ENCODE data around the gene PLCH1.

PLCH1 gene

DNA sequence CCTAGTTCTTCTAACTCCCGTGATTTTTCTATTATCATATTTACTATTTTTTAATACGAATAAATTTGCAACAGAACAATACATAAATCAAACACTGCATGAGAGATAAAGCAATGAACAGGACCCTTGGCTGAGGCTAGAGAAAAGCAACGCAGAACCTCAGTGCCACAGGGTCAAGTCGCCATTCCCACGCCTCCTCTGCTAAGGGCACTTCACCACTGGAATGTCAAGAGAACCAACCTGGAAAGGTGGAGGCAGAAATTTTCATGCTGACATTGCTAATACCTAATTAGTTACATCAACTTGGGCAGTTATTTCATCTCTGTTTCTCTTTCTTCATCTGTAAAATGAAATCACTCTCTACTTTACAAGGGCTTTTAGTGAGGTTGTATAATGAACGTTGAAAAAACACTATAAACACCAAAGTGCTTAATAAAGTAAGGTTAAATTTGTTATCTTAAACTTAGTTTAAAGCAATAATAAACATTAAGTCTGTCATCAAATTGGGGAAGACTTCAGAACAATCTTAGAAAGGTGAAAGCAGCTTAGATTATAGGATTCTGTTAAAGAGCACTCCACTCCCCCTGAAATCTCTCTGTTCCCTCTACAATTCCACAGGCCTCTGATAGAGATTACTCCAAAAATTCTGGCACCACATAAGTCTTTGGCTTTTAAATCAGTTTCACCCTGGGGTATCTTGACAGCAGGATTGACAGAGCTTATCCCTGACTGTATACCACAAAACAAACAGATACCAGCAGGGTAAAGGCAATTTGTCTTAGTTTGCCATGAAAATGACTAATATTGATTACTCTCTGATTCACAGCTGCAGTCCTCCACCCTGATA lies 41.9 kb downstream of the PLCH1 start:
- H4K20me1 ChIP-seq (ENCODE audit: control insufficient read depth, insufficient read depth, low read depth, low read length): no peaks in the 10 kb centered on the region
- H3K4me1 ChIP-seq (ENCODE audit: control insufficient read depth, low read length): no peaks in the 10 kb centered on the region
- no peak overlapping the region for H3K27ac ChIP-seq (ENCODE audit: low read depth, low read length)
- H3K9me3 ChIP-seq (ENCODE audit: control insufficient read depth, insufficient read depth, low read length): no peaks in the 10 kb centered on the region
- H3K36me3 ChIP-seq (ENCODE audit: control insufficient read depth, low read length): no peaks in the 10 kb centered on the region
- TF ChIP-seq CTCF (IDR thresholded peaks at IDR 0.05; ENCODE audit: low read depth, low read length, poor library complexity, severe bottlenecking) (no peak), EZH2phosphoT487 (IDR thresholded peaks at IDR 0.05; ENCODE audit: borderline replicate concordance, low read length) (no peak)
- H3K79me2 ChIP-seq (ENCODE audit: control insufficient read depth, low read length): no peaks in the 10 kb centered on the region
- H3K9me2 ChIP-seq (replicated peaks; ENCODE audit: control insufficient read depth, low read length): no peaks in the 10 kb centered on the region
- no peaks in the 10 kb centered on the region for H3F3A ChIP-seq (ENCODE audit: control insufficient read depth, insufficient read depth)
- H3K27me3 ChIP-seq (ENCODE audit: control insufficient read depth, low read length): 0 out of 2 replicates have a peak, but pooled peaks cover 5% of the 10 kb centered on the region
- no peak overlapping the region for H3K4me2 ChIP-seq (ENCODE audit: low read length)
- H3K4me3 ChIP-seq (ENCODE audit: low read length): no peak overlapping the region

- Histone ChIP-seq H3K27me3 (ENCODE audit: control insufficient read depth, low read length) (0 out of 2 replicates have a peak, but pooled peaks cover 5% of the 10 kb centered on the region), H3K9me2 (replicated peaks; ENCODE audit: control insufficient read depth, low read length) (no peaks in the 10 kb centered on the region), H3K36me3 (ENCODE audit: control insufficient read depth, low read length) (no peaks in the 10 kb centered on the region), H3K79me2 (ENCODE audit: control insufficient read depth, low read length) (no peaks in the 10 kb centered on the region), H3K9me3 (ENCODE audit: control insufficient read depth, insufficient read depth, low read length) (no peaks in the 10 kb centered on the region), H3K27ac (ENCODE audit: low read depth, low read length) (no peak overlapping the region), H3K4me3 (ENCODE audit: low read length) (no peak overlapping the region), H3K4me2 (ENCODE audit: low read length) (no peak overlapping the region), H4K20me1 (ENCODE audit: control insufficient read depth, insufficient read depth, low read depth, low read length) (no peaks in the 10 kb centered on the region), H3K4me1 (ENCODE audit: control insufficient read depth, low read length) (no peaks in the 10 kb centered on the region), H3F3A (ENCODE audit: control insufficient read depth, insufficient read depth) (no peaks in the 10 kb centered on the region)
- TF ChIP-seq CTCF (IDR thresholded peaks at IDR 0.05; ENCODE audit: low read depth, low read length, poor library complexity, severe bottlenecking) (peak; percentile 66), EZH2phosphoT487 (IDR thresholded peaks at IDR 0.05; ENCODE audit: borderline replicate concordance, low read length) (no peak)
Observed at GRCh38 chr3:155701882-155702465, 42.9 kb downstream of the PLCH1 start.

- Histone ChIP-seq H3K4me3 (ENCODE audit: low read length) (no peak overlapping the region), H3K27me3 (ENCODE audit: control insufficient read depth, low read length) (0 out of 2 replicates have a peak, but pooled peaks cover 5% of the 10 kb centered on the region), H3K9me3 (ENCODE audit: control insufficient read depth, insufficient read depth, low read length) (no peaks in the 10 kb centered on the region), H3F3A (ENCODE audit: control insufficient read depth, insufficient read depth) (no peaks in the 10 kb centered on the region), H3K4me2 (ENCODE audit: low read length) (no peak overlapping the region), H3K79me2 (ENCODE audit: control insufficient read depth, low read length) (no peaks in the 10 kb centered on the region), H4K20me1 (ENCODE audit: control insufficient read depth, insufficient read depth, low read depth, low read length) (no peaks in the 10 kb centered on the region), H3K9me2 (replicated peaks; ENCODE audit: control insufficient read depth, low read length) (no peaks in the 10 kb centered on the region), H3K36me3 (ENCODE audit: control insufficient read depth, low read length) (no peaks in the 10 kb centered on the region), H3K27ac (ENCODE audit: low read depth, low read length) (no peak overlapping the region), H3K4me1 (ENCODE audit: control insufficient read depth, low read length) (no peaks in the 10 kb centered on the region)
- TF ChIP-seq EZH2phosphoT487 (IDR thresholded peaks at IDR 0.05; ENCODE audit: borderline replicate concordance, low read length) (no peak), CTCF (IDR thresholded peaks at IDR 0.05; ENCODE audit: low read depth, low read length, poor library complexity, severe bottlenecking) (no peak)
Observed at GRCh38 chr3:155697542-155697941, 47.3 kb downstream of the PLCH1 start.
